ENCODE measurements around the gene PPP1R37.
A peak's percentile ranks its signal among the peaks of the same experiment; 100 is the strongest.

PPP1R37 gene

DNA sequence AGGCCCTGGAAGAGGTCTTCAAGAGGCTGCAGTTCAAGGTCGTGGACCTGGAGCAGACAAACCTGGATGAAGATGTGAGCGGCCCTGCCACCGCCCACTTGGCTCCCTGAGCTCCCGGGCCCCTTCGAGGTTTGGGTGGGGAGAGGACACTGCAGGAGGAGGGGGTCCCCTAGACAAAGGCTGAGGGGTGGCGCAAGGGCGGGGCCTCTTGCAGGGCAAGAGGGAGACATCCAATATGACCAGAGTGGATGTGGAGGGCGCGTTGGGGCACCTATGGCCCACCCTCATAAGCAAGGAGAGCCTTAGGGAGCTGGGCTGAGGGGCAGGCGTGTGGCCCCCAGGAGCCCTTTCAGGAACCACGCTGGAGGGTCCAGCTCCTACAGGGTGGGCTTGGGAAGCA lies 47.6 kb downstream of the PPP1R37 start:
- no peak for DNase-seq

DNA sequence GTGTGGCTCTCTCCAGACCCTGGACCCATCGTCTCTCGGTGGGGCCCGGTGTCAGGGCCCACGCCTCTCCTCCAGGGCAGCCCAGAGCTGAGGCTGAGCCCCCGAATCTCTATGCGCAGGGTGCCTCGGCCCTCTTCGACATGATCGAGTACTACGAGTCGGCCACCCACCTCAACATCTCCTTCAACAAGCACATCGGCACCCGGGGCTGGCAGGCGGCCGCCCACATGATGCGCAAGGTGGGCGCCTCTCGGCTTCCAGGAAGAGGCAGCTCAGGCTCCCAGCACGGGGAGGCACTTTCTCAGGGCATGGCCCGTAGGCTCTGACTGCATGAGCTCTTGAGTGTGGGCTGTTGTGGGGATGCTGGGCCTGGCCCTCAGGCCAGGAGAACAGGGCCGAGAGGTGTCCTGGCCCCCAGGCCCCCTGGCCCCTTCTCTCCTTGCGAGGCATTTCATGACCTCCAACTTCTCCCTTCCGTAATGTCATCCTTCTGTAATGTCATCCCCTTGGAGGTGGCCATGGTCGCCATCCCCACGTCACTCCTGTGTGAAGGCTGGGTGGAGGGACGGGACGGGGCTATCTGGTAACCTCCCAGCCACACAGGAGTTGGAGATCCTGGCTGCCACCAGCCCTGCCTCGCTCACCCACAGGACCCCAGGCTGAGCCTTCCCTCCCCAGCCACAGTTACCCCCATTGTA lies 48.4 kb downstream of the PPP1R37 start:
- DNase-seq = no peak

DNA sequence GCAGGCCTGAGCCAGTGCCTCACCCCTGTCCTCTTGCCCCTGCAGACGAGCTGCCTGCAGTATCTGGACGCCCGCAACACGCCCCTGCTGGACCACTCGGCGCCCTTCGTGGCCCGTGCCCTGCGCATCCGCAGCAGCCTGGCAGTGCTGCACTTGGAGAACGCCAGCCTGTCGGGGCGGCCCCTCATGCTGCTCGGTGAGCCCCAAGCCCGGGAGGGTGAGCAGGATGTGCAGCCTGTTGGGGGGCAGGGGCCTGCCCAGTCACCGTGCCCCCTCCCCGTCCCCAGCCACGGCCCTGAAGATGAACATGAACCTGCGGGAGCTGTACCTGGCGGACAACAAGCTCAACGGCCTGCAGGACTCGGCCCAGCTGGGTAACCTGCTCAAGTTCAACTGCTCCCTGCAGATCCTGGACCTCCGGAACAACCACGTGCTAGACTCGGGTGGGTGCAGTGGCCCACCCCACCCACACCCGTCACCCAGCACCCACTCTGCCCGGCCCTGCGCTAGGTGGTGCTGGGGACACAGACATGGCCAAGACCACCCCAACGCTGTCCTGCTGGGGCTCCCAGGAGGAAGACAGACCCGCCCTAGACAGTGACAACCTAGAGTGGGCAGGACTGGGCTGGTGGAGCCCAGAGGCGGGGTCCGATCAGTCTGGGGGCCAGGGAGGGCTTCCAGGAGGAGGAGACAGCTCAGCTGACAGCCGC lies 49.2 kb downstream of the PPP1R37 start:
- DNase-seq = no peak

DNA sequence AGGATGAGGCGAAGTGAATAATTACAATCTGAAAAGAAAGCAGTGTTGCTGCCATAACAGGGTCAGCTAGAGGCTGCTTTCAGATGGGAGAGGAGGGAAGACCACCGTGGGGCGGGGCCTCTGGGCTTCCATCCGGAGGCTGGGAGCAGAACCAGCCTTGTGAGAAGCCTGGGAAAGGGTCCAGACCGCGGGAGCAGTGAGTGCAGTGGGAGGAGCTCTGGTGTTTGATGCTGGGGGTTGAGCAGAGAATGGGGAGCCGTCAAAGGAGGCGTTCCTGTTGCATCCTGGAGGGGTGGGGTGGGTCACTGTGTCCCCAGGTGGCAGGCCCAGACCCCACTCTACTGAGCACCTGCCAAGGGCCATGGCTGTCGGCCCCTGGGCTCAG lies 49.7 kb downstream of the PPP1R37 start:
- DNase-seq = no peak

DNA sequence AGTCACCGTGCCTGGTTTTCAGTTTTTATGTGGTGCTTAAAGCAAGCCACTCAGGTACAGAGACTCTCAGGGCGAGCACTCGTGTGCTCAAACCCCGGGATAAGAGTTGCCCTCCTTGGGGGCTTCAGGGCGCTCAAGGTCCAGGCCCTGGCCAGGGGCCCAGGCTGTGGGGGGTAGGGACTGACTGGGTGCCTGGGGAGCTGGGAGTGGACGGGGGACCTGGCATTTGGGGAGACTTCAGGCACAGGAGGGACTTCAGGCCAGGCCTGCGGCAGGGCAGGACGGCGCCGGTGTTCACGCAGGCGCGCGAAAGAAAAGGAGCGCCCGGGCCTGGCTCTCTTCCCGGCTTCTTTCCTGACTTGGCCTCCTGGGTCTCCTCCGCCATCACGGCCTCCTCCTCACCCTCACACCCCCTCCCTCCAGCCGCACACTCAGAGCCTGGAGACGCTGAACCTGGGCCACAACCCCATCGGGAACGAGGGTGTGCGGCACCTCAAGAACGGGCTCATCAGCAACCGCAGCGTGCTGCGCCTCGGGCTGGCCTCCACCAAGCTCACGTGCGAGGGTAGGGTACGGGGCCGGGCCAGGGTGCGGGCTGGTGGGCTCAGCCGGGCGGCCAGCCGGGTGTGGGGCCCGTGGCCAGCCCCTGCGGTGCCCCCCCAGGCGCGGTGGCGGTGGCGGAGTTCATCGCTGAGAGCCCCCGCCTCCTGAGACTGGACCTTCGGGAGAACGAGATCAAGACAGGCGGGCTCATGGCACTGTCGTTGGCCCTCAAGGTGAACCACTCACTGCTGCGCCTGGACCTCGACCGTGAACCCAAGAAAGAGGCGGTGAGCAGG lies 51.7 kb downstream of the PPP1R37 start:
- no peak for DNase-seq

DNA sequence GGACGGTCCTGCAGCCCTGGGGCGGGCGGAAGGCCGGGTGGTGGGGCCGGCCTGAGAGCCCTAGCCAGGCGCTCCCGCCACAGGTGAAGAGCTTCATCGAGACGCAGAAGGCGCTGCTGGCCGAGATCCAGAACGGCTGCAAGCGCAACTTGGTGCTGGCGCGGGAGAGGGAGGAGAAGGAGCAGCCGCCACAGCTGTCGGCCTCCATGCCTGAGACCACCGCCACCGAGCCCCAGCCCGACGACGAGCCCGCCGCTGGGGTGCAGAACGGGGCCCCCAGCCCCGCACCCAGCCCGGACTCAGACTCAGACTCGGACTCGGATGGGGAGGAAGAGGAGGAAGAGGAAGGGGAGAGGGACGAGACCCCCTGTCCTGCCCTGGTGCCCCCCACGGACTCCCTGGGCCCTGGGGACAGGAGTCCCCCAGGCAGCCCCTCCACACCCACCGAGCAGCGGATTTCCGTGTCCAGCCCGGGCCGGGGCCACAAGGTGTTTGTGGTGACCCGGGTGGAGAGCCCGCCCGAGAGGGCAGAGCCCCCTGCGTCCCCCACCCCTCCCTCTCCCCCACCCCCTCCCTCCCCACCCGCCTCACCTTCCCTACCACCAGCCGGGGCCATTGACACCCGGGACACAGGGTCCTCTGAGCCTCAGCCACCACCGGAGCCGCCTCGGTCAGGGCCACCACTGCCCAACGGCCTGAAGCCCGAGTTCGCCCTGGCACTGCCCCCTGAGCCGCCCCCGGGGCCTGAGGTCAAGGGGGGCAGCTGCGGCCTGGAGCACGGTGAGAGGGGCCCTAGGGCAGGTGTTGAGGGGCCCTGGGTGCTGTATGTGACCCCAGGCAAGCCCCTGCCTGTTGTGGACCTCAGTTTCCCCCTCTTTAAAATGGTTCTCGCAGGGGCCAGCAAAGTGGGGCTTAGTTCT lies 52.6 kb downstream of the PPP1R37 start:
- DNase-seq = no peak

DNA sequence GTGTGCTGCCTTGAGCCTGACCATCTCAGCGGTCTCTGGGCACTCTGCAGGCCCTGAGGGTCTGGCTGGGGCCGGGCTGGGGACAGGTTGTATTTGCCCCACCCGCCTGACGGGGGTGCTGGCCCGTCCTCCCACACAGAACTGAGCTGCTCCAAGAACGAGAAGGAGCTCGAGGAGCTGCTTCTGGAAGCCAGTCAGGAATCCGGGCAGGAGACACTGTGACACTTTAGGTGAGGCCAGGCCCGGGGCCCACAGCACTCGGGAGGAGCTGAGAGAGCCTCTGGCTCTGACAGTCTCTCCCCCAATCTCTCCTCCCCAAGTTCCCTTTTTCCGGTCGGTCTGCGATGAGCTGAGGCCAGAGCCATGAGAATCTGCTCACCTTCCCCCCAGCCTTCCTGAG lies 53.3 kb downstream of the PPP1R37 start:
- DNase-seq = no peak

DNA sequence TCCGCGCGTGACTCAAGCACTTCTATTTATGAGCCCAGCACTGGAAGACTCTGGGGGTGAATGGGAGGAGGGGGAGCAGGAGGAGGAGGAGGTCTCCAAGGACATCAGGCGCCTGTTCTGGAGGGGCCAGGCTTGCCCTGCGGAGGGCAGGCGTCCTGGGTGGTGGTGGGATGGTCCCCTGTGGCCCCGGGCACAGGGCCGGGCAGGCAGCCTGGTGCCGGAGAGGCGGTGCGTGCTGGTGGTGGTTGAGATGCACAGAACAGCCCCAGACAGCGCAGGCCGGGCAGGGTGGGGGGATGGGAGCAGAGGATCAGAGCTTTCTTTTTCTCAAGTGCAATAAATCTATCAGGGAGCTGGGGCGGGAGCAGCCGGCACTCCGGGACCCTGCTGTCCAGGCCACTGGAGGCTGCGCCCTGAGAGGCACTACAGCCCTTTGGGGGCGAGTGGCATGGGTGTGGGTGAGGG lies 53.8 kb downstream of the PPP1R37 start:
- DNase-seq = no peak

DNA sequence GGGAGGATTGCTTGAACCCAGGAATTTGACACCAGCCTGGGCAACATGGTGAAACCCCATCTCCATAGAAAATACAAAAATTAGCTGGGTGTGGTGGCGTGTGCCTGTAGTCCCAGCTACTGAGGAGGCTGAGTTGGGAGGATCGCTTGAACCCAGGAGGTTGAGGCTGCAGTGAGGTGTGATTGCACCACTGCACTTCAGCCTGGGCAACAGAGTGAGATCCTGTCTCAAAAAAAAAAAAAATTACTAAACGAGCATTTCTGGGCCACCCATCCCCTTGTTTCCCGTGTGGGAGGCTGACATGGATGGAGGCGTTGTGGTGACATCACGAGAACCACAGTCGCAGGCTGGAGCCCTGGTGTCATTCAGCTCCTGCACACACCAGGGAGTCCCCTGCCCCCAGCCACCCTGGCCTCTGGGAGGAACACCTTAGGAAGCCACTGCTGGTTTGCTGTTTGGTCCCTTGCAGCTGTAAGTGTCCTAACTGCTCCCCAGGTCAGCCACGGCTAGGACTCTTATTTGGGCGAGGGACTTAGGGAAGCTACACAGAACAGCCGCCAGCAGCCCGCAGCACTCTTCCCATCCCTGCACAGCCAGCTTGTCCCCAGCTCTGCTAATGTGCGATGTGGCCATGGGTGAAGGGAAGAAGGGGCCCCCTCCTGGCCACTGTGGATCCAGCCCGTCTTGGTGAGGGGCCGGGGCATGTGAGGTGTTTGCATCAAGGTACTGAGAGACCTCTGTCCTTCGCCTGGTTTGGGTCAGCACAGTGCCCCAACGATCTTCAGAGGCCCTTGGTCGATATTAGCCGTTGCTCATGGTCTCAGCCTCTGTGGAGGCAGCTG lies 55.1 kb downstream of the PPP1R37 start:
- no peak for DNase-seq

DNA sequence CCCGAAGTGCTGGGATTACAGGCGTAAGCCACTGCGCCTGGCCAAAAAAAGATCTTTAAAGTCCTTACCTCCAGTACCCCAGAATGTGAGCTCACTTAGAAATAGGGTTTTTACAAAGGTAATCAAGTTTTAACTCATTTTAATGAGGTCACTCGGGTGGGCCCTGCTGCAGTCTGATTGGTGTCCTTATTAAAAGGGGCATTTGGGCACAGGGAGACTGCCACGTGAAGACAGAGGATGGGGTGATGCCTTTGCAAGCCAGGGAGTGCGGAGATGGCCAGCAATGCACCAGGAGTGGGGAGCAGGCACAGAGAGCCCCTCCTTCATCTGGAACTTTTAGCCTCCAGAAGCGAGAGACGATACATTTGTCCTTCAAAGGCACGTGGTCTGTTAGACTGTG lies 56.1 kb downstream of the PPP1R37 start:
- DNase-seq = no peak

DNA sequence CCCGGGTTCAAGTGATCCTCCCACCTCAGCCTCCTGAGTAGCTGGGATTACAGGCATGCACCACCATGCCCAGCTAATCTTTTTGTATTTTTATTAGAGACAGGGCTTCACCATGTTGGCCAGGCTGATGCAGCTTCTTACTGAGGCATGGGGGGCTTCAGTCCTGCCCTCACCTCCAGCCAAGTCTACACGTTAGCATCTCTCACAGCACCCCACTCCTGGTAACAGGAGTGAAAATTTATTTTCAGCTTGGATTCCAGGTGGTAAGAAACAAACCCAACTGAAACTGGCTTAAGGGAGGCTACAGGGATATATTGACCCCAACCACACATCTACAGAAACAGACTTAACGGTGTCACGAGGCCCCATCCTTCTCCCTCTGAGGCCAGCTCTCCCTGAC lies 57.2 kb downstream of the PPP1R37 start:
- DNase-seq = no peak

DNA sequence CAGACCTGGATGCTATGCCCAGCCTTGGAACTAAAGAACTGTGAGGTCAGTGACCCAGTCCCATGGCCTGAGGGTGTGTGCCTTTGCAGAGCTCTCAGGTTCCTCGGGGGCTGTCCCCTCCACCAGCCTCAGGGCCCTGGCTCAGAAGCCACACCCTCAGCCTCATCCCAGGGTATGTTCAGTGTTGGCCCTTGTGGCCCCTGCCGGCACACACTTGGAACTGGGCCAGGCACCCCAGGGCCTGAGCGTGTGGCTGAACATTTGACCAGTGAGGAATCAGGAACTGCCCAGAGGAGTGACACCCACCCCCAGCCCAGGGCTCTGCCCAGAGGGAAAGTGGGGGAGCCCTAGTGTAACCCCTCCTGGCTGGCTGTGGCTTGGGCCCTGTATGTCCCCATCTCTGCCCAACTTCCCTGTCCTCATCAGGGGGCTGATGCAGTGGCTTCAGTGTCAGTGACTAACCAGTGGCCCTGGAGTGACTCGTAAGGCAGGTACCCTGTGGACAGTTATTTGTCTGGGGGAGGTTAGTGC lies 57.8 kb downstream of the PPP1R37 start:
- no peak for DNase-seq

DNA sequence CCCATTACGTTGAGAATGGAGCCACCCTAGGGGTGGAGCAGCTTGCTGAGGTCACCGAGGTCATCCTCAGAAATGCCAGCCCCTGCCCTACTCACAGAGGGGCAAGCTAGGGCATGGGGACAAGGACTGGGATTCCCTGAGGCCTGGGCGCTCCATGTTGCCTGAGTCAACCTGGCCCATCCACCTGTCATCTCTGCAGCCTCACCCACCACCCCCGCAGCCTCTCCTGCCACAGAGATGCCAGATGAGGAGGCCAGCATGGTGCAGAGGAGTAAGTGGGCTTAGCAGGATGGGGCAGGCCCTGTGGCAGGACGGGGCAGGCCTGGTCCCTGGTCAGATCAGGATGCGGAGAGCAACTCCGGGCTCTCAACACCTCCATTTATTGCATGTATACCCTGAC lies 58.3 kb downstream of the PPP1R37 start:
- no peak for DNase-seq

DNA sequence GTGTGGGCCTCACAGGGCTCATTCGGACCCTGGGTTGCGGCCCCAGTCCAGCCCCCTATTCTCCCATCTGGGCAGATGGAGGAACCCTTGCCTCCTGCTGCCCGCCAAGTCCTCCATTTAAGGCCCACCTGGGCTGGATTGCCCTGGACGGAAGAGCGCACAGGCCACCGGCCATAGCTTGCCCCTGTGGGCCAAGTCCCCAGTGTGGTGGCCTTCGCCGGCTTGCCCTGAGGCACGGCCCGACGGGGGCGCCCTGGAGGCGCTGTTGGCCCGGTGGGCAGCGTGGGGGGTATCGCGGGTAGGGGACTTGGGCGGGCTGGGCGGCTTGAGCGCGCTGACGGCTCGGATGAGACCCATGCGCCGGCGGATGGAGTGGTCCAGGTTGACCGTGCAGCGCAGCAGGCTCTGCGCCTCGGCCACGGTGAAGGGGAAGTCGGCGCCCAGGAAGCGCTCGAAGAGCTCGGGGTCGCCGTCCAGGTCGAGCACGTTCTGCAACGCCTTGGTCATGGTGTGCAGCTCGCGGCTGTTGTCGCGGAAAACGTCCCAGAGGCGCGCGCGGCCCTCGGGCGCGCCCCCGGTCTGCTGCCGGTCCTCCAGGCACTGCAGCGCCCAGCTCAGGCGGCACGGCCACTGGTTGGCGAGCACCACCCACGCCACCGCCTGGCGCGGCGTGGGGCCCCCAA lies 59.0 kb downstream of the PPP1R37 start:
- DNase-seq = no peak

DNA sequence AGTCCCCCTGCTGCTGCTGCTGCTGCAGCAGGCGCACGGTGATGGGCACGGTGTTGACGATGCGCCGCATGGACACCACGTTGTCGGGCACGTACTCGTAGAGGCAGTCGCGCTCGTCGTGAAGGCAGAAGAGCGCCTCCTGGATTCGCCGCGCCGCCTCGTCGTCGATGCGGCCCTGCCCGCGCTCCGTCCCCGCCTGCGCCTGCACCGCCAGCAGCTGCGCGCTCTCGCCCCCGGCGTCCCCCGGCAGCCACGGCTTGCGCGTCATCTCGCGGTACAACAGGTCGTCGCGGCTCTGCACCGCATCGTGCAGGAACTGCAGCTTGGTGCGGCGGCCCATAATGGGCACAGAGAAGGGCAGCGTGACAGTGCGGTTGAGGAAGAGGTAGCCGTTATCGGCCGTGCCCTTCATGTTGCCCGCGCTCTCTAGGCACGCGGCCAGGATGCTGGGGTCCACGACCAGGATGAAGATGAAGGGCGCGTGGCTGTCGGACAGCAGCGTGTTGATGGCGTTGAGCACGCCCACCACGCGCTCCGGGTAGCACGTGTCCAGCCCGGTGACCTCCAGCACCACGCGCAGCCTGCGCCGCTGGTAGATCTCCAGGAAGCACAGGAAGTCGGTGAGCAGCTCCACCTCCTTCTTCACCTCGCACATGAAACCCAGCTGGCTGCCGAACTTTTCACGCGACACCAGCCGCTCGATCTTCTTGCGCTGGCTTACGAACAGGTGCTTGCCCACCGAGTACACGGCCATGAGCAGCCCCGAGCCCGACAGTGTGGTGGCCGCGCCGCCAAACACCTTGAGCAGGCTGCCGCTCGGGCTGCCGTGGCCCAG lies 59.7 kb downstream of the PPP1R37 start:
- DNase-seq = peak; percentile 42

DNA sequence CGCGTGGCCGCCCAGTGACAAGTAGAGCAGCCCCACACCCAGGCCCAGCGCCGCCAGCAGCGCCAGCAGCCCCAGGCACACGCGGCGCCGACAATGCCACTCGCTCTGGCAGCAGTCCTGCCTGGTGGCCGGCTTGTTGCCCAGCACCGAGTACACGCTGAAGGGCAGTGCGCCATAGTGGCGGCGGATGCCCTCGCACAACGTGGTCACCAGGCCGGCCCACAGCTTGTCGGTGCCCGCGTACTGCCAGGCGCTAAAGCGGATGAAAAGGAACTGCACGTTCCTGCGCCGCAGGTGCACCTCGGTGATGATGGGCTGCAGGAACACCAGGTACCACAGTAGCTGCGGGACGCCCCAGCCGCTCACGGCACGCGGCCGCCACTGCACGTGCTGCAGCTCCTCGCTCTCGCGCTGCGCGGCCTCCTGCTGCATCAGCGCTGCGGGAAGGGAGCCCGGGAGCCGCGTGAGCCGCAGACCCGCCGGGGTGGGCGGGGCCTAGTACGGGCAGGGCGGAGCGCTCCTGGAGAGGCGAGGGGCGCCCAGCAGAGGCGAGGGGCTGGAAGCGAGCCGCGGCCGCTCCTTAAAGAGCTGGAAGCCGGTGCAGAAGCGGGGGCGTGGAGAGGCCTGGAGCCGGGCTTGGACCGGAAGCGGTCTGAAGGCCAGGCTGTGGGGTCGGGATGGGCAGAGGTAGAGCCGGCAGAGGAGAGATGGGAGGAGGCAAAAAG lies 60.5 kb downstream of the PPP1R37 start:
- DNase-seq = peak; percentile 46

DNA sequence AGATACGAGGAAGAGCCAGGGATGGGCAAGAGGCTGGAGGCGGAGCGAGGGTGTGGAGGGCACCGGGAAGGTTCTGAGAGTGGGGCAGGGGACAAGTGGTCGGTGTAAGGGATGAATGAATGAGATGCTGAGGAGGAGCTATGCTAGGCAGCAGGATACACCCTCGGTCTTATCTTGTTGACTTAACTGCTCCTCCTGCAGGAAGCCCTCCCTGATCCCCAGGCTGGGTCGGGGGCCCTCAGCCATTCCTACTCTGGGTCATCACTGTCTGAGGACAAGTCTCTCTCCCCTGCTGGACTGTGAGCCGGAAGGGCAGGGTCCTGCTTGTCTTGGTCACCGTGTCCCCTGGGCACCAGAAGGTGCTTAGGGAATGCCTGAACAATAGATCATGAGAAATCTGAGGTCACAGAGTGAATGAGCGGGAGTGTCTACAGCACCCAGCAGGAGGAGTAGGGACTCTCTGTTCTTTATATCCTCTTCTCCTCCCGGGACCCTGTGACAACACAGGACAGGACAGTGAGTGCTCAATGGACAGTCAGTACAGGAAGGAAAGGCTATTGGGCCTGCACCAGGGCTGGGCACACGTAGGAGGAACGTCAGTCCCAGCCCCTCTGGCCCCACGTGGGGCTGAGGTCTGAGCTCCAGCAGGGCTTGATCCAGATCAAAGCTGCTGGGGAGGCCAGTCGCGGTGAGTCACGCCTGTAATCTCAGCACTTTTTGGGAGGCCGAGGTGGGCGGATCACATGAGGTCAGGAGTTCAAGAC lies 61.3 kb downstream of the PPP1R37 start:
- no peak for DNase-seq

DNA sequence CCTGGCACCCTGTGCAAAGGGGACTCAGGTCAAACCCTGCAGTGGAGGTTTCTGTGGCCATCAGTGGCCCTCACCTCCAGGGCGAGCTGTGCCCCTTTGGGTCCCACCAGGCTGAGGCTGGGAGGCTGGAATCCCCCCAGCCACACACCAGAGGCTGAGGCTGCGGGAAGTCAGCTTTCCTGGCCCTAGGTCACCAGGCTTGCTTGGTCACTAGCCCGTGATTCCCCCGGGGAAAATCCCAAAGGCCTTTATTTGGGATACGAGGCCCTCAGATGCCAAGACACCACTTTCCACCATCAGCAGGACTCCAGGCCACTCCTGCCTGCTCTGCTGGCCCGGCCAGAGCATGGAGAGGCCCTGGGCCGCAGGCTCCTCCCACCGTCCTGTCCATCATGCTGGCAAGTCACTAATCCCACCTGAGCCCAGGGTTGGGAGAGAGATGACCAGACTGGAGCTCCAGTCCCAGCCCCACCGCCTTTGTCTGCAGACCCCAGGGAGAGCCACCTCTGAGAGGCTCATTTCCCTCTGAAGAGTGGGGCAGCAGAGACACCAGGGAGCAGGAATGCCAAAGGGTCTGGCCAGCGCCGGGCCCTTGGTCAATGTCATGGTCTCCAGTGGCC lies 63.1 kb downstream of the PPP1R37 start:
- DNase-seq = no peak
